HG02970 (cell line): ENCODE results near the gene KANSL3.

ENCODE experiments used
- ATAC-seq: cut with Tn5 transposase; IDR thresholded peaks from one replicate; pipeline ENCODE4 v1.9.1; 2021; ENCODE audit warnings: mild to moderate bottlenecking, moderate library complexity, moderate number of reproducible peaks; ENCODE audit not compliant: unreplicated experiment, low FRiP score

KANSL3 gene

DNA sequence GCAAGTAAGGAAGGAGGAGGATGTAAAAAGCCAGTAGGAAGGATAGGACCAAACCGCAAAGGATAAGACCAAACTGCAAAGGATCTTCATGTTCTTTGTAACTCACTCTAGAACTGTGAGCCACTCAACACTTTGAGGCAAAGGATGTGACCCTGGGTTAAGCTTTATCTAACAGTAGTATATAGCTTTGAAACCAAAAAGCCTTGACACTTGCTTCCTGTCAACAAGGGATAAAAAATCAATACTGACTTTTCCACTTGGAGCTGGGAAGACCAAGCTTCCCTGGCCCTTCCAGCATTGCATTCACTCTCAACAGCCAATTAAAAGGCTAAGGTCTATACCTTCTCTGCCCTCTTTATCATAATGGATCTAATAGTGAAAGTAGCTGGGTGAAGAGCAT lies 22.0 kb downstream of the KANSL3 start:
- no peak for ATAC-seq

DNA sequence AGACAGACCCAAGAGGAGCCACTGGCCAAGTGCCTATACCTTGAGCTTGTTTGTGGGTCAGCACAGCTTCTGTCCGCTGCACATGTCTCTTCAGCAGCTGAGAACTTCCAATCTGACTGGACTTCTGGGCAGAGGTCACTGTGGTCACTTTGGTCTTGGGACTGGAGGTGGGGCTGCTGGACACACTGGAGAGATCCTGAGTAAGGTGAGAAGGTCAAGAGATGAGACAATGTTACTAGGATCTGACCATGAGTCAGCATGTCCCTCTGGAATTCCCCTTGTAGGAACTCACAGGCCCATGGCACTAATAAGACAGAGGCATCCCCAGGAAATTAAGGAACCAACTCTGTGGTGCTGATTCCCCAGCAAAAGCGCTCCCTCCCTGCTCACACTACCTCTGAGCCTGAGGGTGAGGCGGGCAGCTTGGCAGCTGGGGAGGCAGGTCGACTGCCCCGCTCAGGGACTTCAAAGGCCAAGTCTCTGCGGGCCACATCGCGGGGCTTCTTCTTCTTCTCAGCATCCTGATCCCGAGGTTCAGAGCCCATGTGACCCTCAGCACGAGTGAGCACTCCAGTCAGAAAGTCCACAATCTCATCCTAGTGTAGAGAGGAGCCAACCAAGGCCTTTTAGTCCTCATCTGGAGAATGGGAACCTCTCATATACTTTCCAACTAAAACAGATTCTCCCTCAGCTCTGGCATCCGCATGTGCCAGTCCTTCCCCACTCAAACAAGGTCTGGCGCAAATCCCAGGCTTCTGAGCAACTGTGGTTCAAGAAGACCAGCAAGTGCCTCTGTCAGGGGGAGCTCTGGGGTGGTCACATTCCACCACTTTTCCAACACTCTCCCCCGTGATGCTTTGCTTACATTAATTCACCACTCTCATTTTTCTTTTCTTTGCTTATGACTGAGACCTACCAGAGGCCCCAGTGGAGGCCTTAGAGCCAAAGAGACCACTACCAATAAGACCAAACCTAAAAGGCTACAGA lies 29.4 kb downstream of the KANSL3 start:
- ATAC-seq: no peak

DNA sequence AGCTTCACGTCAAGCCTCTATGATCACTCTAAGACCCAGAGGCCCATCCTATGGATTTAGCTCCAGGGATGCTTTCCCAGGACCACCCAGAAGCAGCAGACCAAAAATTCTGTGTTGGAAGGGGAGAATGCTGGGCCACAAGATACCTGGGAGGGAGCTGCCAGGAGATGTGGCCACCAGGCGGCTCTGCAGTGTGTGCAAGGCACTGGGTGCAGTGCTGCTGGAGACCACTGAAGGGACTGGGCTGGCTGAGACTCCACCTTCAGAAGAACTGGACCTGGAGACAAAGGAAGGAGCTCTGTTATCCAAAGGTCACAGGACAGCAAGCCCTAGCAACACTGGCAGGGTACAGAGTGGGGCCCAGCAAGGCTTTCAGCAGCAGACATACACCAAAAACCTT lies 34.0 kb downstream of the KANSL3 start:
- ATAC-seq: no peak

DNA sequence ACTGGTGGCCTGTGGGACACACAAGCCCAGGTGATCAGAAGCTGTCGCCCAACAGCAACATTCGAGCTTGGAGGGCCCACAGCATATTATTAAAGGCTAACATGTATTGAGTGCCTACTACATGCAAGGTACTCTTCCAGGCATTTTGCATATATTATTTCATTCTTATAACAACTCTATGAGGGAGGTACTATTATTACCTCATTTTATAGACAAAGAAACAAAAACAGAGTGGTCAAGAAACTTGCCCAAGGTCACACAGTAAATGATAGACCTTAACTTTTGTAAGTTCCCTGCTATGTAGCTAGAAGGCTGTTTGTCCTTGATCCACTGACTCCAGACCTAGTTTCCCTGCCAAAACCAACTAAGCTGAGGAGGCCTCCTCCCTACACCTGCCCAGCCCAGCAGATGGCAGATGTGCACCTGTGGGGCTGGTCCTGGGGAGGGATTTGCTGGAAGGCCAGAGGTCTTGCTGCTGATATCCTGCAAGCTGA lies 35.7 kb downstream of the KANSL3 start:
- no peak for ATAC-seq

DNA sequence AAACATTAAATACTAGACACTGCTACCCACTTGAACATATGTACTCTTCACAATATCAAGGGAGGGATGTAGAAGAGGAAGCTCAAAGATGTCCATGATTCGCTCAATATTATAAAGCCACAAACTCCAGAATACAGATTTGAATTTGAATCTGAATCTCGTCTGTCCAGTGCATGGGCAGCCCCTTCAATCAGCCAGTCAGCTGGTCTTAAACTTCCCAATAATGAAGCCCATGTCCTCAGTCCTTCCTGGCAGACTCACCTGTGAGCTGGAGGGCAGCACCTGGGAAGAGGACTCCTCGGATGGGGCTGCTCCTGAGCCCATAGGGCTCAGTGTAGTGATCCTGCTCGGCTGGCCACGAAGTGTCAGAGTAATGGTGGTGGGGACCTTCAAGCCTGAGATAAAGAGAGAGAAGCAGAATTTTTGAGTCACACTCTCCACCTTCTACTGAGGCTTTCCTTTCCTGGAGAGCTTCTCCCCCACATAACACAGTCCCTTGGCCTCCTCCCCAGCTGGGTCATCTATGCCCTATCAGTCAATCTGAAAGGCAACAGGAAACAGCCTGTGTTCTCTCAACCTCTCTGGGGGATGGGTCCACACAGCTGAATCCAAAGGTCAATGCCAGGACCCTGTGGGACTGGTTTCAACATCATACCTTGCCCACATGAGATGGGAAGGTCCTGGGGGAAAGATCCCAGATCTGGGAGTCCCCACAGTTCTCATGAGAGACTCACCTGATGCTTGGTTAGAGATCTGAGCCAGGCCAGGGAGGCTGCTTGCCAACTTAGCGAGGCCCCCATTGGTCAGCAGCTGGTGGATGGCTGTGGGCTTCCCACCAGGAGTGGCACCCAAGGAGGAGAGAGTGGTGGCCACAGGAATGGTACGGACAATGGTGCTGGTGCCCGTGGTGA lies 36.5 kb downstream of the KANSL3 start:
- no peak for ATAC-seq

DNA sequence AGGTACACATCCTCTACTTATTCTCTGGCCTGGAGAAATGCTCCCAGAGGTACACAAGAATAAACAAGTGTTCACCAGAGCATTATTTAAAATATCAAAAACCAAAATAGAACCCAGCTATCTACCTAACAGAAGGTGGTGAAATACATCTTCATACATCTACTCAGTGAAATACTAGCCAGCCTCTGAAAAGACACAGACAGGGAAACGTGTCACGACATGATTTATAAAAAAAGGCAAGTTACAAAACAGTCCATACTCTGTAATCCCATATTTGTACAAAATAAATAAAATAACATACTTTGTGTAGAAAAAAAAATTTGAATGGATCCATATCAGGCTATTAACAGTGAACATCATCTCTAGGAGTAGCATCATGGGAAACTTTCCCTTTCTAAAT lies 38.2 kb downstream of the KANSL3 start:
- no peak for ATAC-seq

DNA sequence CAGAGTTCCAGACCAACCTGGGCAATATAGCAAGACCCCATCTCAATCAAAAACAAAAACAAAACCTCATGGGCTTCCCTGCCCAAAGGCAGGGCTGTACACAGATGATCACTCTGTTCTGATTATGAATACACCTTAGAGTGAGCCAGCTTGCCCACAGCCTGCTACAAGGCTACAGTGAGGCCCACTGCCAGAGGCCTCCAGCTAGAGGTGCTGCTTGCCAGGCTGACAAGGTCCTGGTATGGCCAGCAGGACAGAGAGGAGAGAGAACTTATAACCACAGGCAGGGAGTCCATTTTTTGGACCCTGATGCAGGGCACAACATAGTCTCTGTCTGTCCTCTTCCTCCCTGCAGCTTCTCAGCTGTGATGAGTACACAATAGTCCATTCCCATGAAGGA lies 41.5 kb downstream of the KANSL3 start:
- ATAC-seq: no peak

DNA sequence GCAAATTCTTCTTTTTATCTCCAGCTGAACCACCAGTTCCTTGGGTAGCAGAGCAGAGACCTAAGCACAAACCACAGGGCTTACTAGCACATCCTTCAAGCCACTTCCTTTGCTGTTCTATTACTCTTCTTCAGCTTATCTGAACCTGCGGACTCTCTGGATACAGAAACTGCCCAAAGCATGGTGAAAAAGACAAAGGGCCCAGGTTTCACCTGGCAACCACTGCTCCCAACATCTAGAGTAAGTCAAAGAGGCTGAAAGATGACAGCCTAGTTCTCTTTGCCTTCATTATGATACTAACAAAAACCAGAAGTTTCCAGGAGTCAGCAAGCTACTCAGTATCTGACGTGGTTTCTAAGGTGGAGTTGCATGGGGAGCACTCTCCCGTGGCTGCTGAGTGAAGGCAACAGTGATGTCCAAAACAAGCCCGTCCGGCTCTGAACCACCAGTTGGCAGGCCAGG lies 43.4 kb downstream of the KANSL3 start:
- no peak for ATAC-seq

DNA sequence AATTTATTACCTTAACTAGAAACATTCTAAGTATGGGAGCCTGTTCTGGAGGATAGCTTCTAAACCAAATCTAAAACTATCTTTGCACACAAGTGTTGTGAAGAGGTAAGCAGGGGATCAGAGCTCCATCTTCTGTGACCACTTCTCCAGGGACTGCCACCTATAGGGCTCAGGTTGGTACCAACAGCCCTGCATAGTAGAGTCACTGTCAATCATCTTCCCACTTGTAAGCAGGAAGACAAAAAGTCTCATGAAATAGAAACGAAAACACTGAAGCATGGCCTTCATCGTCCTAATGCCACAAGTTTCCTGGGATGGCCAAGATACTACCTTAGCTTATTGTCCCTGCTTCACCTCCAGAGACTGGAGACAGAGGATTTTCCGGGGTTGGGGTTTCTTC lies 43.8 kb downstream of the KANSL3 start:
- ATAC-seq: no peak

DNA sequence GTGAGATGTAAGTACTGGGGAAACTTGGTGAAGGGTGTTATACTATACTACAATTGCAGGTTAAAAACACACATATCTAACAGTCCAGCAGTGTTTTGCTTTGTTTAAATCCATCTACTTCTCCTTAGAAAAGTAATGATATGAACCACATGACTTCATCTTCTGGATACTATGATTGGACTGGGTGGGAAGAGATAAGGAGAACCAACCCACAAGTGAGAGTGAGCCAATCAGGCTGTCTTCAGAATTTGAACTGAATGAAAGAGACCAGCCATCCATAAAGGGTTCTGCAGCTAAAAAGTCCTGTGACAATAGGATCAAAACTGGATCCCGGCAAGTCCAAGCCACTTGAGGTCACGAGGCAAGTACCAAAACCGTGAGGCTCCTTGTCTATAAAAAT lies 46.6 kb downstream of the KANSL3 start:
- no peak for ATAC-seq

DNA sequence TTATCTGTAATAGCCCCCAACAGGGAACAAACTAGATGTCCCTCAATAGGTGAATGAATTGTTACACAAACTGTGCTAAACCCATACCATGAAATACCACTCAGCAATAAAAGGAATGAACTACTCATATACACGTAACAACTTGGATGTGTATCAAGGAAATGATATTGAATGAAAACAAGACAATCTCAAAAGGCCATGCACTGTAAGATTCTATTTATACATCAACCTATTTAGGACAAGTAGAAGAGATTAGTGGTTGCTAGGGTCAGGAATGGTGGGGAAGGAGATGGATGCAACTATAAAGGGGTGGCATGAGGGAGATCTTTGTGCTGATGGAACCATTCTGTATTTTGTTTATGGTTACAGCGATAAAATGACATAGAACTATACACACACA lies 47.1 kb downstream of the KANSL3 start:
- no peak for ATAC-seq

DNA sequence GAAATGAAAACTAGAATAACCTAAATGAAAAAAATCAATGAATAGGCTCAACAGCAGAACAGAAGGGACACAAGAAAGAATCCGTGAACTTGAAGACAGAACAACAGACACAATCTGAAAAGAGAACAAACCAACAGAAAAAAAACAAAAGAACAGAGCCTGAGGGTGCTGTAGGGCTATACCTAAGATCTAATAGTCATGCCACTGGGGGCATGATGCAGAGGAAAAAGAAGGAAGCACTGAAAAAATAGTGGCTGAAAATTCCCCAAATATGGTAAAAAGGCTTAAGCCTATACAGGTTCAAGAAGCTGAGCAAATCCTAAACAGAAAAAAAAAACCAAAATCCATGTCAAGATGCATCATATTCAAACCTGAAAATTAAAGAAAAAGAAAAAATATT lies 50.3 kb downstream of the KANSL3 start:
- ATAC-seq: no peak

DNA sequence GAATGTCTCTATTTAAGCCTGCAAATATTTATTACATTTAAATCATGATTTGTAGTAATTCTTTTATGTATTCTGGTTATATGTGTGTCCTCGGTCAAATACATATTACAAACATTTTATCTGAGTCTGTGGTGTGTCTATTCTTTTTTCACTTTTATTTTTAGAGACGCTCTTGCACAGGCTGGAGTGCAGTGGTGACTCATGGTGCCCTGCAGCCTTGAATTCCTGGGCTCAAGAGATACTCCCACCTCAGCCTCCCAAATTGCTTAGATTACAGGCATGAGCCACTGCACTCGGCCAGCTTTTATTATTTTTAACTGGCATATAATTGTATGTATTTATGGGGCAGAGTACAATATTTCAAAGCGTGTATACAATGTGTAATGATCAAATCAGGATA lies 54.1 kb downstream of the KANSL3 start:
- no peak for ATAC-seq

DNA sequence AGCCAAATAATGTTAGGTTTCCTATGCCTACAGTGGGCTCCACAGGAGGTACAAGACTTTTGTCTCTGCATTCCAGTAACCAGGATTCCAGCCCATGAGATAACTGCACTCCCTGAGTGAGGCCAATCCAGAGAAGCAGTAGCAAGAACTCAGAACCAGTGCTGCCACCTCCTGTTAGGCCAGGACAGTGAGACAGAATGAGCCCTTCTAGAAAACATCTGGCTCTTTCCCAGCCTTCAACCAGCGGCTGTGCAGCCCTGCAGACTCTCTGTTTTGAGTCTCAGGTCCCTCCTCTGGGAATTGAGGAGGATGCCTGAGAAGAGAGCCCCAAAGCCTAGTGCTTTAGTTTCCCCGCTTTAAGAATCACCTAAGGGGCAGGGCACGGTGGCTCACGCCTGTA lies 57.3 kb downstream of the KANSL3 start:
- ATAC-seq: no peak

DNA sequence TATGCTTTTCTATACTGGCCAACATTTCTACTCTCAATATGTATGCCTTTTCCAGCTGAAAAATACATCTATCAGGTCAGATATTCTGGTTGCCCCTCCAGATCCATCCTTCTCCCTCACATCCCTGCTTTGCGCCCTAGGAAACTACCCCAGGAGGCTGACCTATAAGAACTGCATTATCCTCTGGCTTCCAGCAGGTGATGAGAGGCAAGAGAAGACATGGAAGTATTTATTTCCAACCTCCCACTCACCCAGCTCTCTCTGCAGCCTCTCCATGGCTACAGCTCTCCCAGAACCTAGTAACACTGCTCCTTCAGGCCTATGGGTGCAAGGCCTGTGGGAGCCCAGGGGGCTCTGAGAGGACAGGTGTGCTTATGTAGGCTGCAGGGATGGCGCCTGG lies 58.7 kb downstream of the KANSL3 start:
- ATAC-seq: no peak

DNA sequence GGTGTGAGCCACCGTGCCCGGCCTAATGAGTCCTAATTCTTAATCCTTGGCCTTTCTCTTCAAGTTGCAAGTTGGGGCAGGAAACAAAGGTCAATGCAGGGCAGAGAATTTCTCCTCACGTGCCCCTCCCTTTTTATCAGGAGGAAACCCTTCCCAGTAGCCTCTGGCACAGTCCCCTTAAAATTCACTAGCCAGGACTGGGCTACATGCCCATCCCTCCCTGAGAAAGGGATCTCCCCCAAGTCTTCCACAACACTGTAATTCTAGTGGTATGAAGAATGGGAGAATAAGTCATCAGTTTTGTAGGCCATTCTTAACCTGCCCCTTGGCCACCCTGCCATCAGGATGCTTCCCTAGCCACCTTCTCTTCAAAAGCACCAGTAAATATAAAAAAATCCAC lies 59.4 kb downstream of the KANSL3 start:
- ATAC-seq: no peak

DNA sequence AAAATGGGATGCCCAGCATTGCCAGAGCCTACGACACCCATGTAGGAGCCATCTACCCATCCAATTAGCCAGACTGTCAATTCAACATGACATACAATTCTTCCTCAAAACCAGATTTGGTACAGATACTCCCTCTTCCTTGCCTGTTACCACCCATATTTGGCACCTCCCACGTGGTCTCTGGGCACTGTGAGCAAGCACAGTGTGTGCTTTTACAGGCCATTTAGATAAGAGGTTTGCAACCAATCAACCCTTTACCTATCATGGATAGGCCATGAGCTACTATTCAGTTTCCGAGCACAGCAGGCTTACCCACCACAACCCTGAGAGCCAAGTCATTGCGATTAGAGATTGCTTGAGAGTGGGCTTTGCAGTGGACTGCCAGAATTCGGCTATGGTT lies 60.6 kb downstream of the KANSL3 start:
- ATAC-seq: no peak

DNA sequence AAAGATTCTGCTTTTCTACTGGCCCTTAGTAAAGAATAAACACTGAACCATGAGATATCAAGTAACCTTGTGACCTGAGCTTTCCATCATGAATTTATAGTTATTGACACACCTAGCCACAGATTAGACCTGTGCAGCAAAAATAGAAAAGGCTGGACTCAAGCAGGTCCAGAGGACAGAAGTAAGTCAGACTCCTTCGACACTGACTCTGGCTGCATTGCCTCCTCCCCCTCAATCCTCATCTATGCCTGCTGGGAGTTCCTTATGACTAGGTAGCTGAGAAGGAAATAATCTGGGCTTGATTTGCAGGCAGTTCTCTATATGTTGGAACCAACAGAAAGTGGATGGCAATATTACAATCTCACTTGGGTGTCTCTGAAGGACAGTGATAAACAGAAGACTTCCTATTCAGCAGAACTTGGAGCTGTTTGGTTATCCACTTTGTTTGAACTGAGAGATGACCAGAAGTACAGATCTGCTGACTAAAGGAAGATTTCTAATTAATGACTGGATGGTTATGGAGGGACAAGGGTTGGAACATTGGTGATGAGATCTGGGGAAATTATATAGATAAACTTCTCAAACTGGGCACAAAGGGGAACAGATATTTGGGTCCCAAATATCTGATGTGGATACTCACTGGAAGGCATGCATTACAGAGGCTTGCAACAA lies 62.2 kb downstream of the KANSL3 start:
- no peak for ATAC-seq

DNA sequence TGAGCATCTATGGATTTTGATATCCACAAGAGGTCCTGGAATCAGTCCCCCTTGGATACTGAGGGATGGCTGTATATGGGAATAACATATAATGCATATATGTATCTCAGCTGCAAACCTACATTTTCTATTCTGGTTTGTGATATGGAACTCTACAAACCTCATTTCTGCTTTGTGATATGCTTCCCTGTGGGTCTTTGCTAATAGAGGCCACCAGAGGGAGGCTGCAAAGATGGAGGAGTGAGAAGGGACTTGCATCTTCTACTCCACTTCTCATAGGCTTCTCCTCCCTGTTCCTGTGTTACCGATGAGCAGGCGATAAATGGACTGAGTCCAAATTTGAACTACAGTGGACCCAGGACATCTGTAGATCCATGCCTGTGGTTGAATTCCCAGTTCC lies 63.7 kb downstream of the KANSL3 start:
- no peak for ATAC-seq

DNA sequence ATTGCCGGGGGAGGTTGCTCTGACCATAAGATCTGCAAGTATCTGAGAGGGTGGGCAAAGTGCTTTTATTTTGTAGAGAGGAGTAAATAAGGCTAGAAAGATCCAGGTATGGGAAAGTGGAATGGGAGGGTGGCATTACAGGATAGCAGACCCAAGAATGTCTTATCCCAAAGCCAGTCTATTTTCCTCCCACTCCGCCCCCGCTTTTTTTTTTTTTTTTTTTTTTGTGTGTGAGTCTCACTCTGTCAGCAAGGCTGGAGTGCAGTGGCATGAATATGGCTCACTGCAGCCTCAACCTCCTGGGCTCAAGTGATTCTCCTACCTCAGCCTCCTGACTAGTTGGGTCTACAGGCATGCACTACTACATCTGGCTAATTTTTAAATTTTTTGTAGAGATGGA lies 70.0 kb downstream of the KANSL3 start:
- no peak for ATAC-seq

DNA sequence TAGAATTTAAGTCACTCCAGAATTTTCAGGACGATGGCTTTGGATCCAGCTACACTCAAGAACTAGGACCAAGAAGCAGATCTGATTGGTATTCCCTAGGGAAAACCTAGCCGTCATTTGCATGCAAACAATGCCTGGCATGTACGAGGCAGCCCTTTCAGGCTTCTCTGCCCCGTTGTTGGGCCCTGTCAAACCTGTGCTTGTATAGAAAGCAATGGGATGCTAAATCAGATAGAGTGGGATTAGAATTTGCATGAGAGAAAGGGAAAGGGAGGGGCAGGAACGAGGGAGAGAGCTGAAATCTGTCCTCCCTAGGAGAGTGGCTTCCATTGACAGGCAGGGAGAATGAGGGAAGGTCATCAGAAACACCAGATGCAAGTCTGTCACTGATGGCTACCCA lies 73.0 kb downstream of the KANSL3 start:
- no peak for ATAC-seq
